Trophoblast cell (in vitro differentiated cells and primary cell): ENCODE data around the gene SMCO2.

ENCODE experiments used
- DNase-seq, 2 donors: peaks; one replicate each; pipeline ENCODE4 v3.0.0-alpha.2; 2016
- H2AFZ ChIP-seq: 2 replicates; pipeline ENCODE4 v1.6.1; 2013; ENCODE audit warnings: low read length, moderate library complexity, mild to moderate bottlenecking; ENCODE audit not compliant: insufficient read depth, poor library complexity
- H2AK5ac ChIP-seq: 2 replicates; pipeline ENCODE4 v1.6.1; 2013; ENCODE audit warnings: mild to moderate bottlenecking, low read length
- H2BK120ac ChIP-seq: 2 replicates; pipeline ENCODE4 v1.6.1; 2013; ENCODE audit warnings: low read length, mild to moderate bottlenecking, moderate library complexity; ENCODE audit not compliant: insufficient read depth, poor library complexity
- H2BK12ac ChIP-seq: 2 replicates; pipeline ENCODE4 v1.6.1; 2013; ENCODE audit warnings: mild to moderate bottlenecking, low read length, moderate library complexity
- H2BK5ac ChIP-seq: 2 replicates; pipeline ENCODE4 v1.6.1; 2013; ENCODE audit warnings: low read length, low read depth, moderate library complexity, mild to moderate bottlenecking; ENCODE audit not compliant: poor library complexity
- H3K14ac ChIP-seq: 2 replicates; pipeline ENCODE4 v1.6.1; 2013; ENCODE audit warnings: mild to moderate bottlenecking, low read length
- H3K18ac ChIP-seq: 2 replicates; pipeline ENCODE4 v1.6.1; 2013; ENCODE audit warnings: mild to moderate bottlenecking, low read length
- H3K23ac ChIP-seq: 2 replicates; pipeline ENCODE4 v1.6.1; 2013; ENCODE audit warnings: low read length
- H3K27ac ChIP-seq: 2 replicates; pipeline ENCODE4 v1.5.1; 2013; ENCODE audit warnings: low read depth, mild to moderate bottlenecking, inconsistent platforms, low read length, moderate library complexity
- H3K27me3 ChIP-seq: 2 replicates; pipeline ENCODE4 v1.6.1; 2013; ENCODE audit warnings: inconsistent platforms, mild to moderate bottlenecking, low read length, moderate library complexity; ENCODE audit not compliant: insufficient read depth
- H3K36me3 ChIP-seq, 2 experiments: 1 replicate in 1 of 2; 2 replicates in 1 of 2; pipeline ENCODE4 v1.6.1; 2013; ENCODE audit warnings: low read length in 2 of 2, mild to moderate bottlenecking in 2 of 2, moderate library complexity in 1 of 2; ENCODE audit not compliant: insufficient read depth in 2 of 2, control insufficient read depth in 1 of 2
- H3K4ac ChIP-seq: 2 replicates; pipeline ENCODE4 v1.6.1; 2013; ENCODE audit warnings: low read depth, mild to moderate bottlenecking, low read length, moderate library complexity
- H3K4me1 ChIP-seq, 2 experiments: 1 replicate in 1 of 2; 2 replicates in 1 of 2; pipeline ENCODE4 v1.6.1; 2013; ENCODE audit warnings: low read length in 2 of 2, mild to moderate bottlenecking in 2 of 2, moderate library complexity in 1 of 2; ENCODE audit not compliant: insufficient read depth in 2 of 2, control insufficient read depth in 1 of 2
- H3K4me2 ChIP-seq: 2 replicates; pipeline ENCODE4 v1.6.1; 2013; ENCODE audit warnings: inconsistent platforms, mild to moderate bottlenecking, low read length, moderate library complexity
- H3K4me3 ChIP-seq: 2 replicates; pipeline ENCODE4 v1.5.1; 2013; ENCODE audit warnings: mild to moderate bottlenecking, low read depth, low read length, inconsistent platforms
- H3K79me1 ChIP-seq: one replicate; pipeline ENCODE4 v1.6.1; 2013; ENCODE audit warnings: low read length
- H3K79me2 ChIP-seq: 2 replicates; pipeline ENCODE4 v1.6.1; 2013; ENCODE audit warnings: low read length, mild to moderate bottlenecking; ENCODE audit not compliant: control insufficient read depth, insufficient read depth, poor library complexity
- H3K9ac ChIP-seq: 2 replicates; pipeline ENCODE4 v1.6.1; 2013; ENCODE audit warnings: mild to moderate bottlenecking, low read length
- H3K9me3 ChIP-seq: 2 replicates; pipeline ENCODE4 v1.6.1; 2013; ENCODE audit warnings: low read depth, mild to moderate bottlenecking, control low read depth, inconsistent platforms, low read length; ENCODE audit not compliant: insufficient read depth
- H4K12ac ChIP-seq: 2 replicates; pipeline ENCODE4 v1.6.1; 2013; ENCODE audit warnings: low read depth, mild to moderate bottlenecking, low read length, moderate library complexity
- H4K8ac ChIP-seq: 2 replicates; pipeline ENCODE4 v1.6.1; 2013; ENCODE audit warnings: low read depth, mild to moderate bottlenecking, low read length, moderate library complexity
- H4K91ac ChIP-seq: one replicate; pipeline ENCODE4 v1.6.1; 2013; ENCODE audit warnings: low read depth, mild to moderate bottlenecking, low read length, moderate library complexity
- WGBS: extraction: QIAGEN DNeasy Blood & Tissue Kit; methylation state at CpG from one replicate; pipeline ENCODE4 v1.1.7; 2013; ENCODE audit warnings: missing lambda C conversion rate; ENCODE audit not compliant: insufficient read length, insufficient coverage; ENCODE audit errors: extremely low coverage; 5-methylcytosine and 5-hydroxymethylcytosine counted together

Gene SMCO2

DNA sequence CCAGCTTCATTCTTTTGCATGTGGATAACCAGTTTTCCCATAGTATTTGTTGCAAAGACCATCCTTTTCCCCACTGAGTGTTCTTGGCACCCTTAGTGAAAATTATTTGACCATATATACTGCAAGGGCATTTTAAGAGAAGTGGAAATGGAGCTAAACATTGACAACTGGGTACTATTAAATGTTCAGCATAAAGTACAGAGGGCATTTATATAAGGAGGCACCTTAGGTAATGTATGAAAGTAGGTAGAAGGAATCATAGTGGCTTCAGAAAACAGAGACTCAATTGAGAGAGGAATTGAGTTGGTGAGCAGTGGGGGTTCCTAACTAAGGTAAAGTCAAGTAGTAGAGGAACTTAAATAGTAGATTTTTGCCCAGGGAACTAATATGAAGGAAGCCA, 34.5 kb upstream of the SMCO2 start:
- no peak for DNase-seq
- Histone ChIP-seq H3K4me2 (no peak overlapping the region), H2AFZ (no peak overlapping the region), H3K4ac (no peak overlapping the region), H4K91ac (no peak overlapping the region), H3K9me3 (peaks cover 2% of the 10 kb centered on the region), H3K23ac (no peak overlapping the region), H3K4me3 (no peak overlapping the region), H3K36me3 (no peaks in the 10 kb centered on the region), H2BK12ac (no peak overlapping the region), H2AK5ac (no peak overlapping the region), H4K8ac (no peak overlapping the region), H3K27me3 (no peaks in the 10 kb centered on the region), H3K18ac (no peak overlapping the region), H3K79me1 (no peaks in the 10 kb centered on the region), H2BK5ac (no peak overlapping the region), H3K4me1 (no peaks in the 10 kb centered on the region), H3K27ac (no peak overlapping the region), H3K9ac (no peak overlapping the region), H4K12ac (no peak overlapping the region), H3K14ac (no peak overlapping the region), H2BK120ac (no peak overlapping the region), H3K79me2 (no peaks in the 10 kb centered on the region)

DNA sequence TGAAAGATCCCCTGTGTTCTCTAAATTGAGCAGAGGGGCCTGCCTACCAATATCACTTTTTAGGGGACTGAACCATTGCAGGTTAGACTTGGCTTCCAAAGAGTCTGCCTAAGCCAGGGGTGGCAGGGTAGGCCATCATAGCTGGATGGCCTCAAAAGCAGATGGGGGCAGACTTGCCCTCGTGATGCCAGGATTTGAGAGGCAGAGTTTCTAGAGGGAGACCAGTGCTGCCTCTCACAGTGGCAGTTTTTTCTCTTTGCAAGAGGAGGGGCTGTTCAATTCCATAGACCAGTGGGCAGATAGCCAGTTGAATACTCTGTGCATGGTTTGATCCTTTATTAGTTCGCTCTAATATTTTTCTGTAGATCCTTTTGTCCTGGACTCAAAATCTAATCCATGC, 23.8 kb upstream of the SMCO2 start:
- no peak overlapping the region for H3K14ac ChIP-seq
- DNase-seq = no peak
- H3K23ac ChIP-seq = no peak overlapping the region
- no peaks in the 10 kb centered on the region for H3K36me3 ChIP-seq
- H2BK120ac ChIP-seq = no peak overlapping the region
- H2AFZ ChIP-seq = no peak overlapping the region
- no peaks in the 10 kb centered on the region for H3K9me3 ChIP-seq
- peaks cover 3% of the 10 kb centered on the region for H3K79me1 ChIP-seq
- no peak overlapping the region for H3K9ac ChIP-seq
- no peak overlapping the region for H3K4ac ChIP-seq
- H3K4me3 ChIP-seq = no peak overlapping the region
- H4K8ac ChIP-seq = no peak overlapping the region
- no peak overlapping the region for H3K27ac ChIP-seq
- no peak overlapping the region for H2BK5ac ChIP-seq
- no peak overlapping the region for H4K91ac ChIP-seq
- H3K18ac ChIP-seq = no peak overlapping the region
- H3K4me2 ChIP-seq = no peak overlapping the region
- no peak overlapping the region for H2BK12ac ChIP-seq
- H3K4me1 ChIP-seq = peaks cover 4 to 8% of the 10 kb centered on the region in 2 experiments
- WGBS = no CpG with 5 or more reads among the region's 2 CpGs
- H3K79me2 ChIP-seq = no peaks in the 10 kb centered on the region
- H4K12ac ChIP-seq = no peak overlapping the region
- no peaks in the 10 kb centered on the region for H3K27me3 ChIP-seq
- H2AK5ac ChIP-seq = no peak overlapping the region

DNA sequence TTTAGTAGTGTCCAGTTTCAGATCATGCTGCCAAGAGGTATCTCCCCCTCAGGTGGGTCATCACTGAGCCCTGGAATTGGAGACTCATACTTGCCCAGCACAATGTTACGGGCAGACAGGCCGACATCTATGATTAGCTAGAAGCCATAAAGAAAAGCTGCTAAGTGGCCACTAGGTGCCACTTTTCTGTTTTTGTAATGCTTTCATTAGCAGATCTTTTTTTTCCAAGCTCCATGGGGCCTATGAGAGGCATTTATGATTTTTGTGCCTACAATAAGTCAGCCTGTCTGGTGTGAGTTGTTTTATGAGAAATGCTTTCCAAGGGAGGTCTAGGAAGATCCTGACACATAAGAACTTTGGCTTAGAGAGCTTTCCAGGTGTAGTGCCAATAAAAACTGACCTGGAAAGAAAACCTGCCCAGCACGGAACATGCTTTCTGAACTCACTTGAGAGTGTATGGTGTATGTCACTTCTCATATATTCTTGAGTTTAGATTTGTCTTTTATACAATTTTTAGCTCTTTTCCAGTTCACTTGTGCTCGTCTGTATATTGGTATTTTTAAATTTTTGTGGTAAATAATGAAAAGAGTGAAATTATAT, 21.8 kb upstream of the SMCO2 start:
- Histone ChIP-seq H3K14ac (no peak overlapping the region), H3K27ac (no peak overlapping the region), H3K79me2 (no peaks in the 10 kb centered on the region), H3K9me3 (no peaks in the 10 kb centered on the region), H4K8ac (peak overlapping the region; percentile 43), H3K4ac (no peak overlapping the region), H3K36me3 (no peaks in the 10 kb centered on the region), H2AK5ac (no peak overlapping the region), H3K27me3 (no peaks in the 10 kb centered on the region), H2BK5ac (no peak overlapping the region), H3K4me3 (no peak overlapping the region), H3K79me1 (peaks cover 3% of the 10 kb centered on the region), H3K18ac (no peak overlapping the region), H4K12ac (no peak overlapping the region), H3K4me1 (peaks cover 4 to 9% of the 10 kb centered on the region in 2 experiments), H3K4me2 (no peak overlapping the region), H4K91ac (no peak overlapping the region), H3K23ac (no peak overlapping the region), H3K9ac (peak overlapping the region; percentile 64), H2AFZ (peak overlapping the region; percentile 52), H2BK12ac (no peak overlapping the region), H2BK120ac (no peak overlapping the region)
- peak; percentile 26 to 77 for DNase-seq
- WGBS = no CpG with 5 or more reads among the region's 4 CpGs

DNA sequence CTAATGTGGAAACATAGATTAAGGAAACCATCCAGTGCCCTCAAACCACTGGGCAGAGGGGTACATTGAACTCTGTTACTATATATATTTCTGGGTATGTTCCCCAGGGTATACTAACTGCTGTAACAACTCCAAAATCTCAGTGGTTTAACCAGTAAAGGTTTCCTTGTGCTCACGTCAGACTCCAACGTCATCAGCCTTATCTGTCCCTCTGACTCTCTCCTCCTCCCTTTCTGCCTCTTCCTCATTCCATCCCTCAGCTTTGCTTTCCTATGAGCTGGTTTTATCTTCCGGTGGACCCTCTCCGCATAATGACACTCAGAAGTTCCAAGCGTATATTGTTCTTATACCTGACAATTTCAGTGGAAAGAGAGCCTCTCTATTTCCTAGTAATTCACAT, 21.2 kb upstream of the SMCO2 start:
- H3K4me2 ChIP-seq = no peak overlapping the region
- no peak overlapping the region for H4K12ac ChIP-seq
- H3K36me3 ChIP-seq = no peaks in the 10 kb centered on the region
- peaks cover 3% of the 10 kb centered on the region for H3K79me1 ChIP-seq
- H2BK120ac ChIP-seq = no peak overlapping the region
- no peaks in the 10 kb centered on the region for H3K9me3 ChIP-seq
- H3K79me2 ChIP-seq = no peaks in the 10 kb centered on the region
- H3K27ac ChIP-seq = no peak overlapping the region
- H3K9ac ChIP-seq = no peak overlapping the region
- no peak overlapping the region for H3K4ac ChIP-seq
- H3K27me3 ChIP-seq = no peaks in the 10 kb centered on the region
- WGBS = no CpG with 5 or more reads among the region's 5 CpGs
- no peak overlapping the region for H2BK5ac ChIP-seq
- no peak overlapping the region for H4K91ac ChIP-seq
- H2BK12ac ChIP-seq = no peak overlapping the region
- peak; percentile 42 to 72 for DNase-seq
- no peak overlapping the region for H3K4me3 ChIP-seq
- no peak overlapping the region for H2AFZ ChIP-seq
- no peak overlapping the region for H3K18ac ChIP-seq
- no peak overlapping the region for H3K23ac ChIP-seq
- no peak overlapping the region for H2AK5ac ChIP-seq
- peaks cover 4 to 9% of the 10 kb centered on the region in 2 experiments for H3K4me1 ChIP-seq
- H3K14ac ChIP-seq = no peak overlapping the region
- H4K8ac ChIP-seq = no peak overlapping the region
